HEK293 (cell line): Measurements from ENCODE around the gene DIP2B.

Source experiments
- EGR2 ChIP-seq: fragments of 450-650 bp; formaldehyde crosslinking; IDR thresholded peaks from 2 replicates; pipeline ENCODE4 v1.5.1; 2016; ENCODE audit warnings: low read depth, missing biosample characterization, missing genetic modification characterization
- GLI2 ChIP-seq: fragments of 450-650 bp; formaldehyde crosslinking; IDR thresholded peaks from 2 replicates; pipeline ENCODE4; 2017; ENCODE audit warnings: missing biosample characterization, missing genetic modification characterization, low read depth, borderline replicate concordance
- GLI4 ChIP-seq: fragments of 450-650 bp; formaldehyde crosslinking; IDR thresholded peaks from 2 replicates; pipeline ENCODE4 v1.5.1; 2016; ENCODE audit warnings: missing biosample characterization, missing genetic modification characterization
- KLF8 ChIP-seq: fragments of 450-650 bp; formaldehyde crosslinking; IDR thresholded peaks from 2 replicates; pipeline ENCODE4 v1.5.1; 2016; ENCODE audit warnings: missing biosample characterization, missing genetic modification characterization
- SETDB1 ChIP-seq: IDR thresholded peaks from one replicate; pipeline ENCODE4 v1.6.1; 2017; ENCODE audit warnings: mild to moderate bottlenecking, low read length, moderate library complexity, mixed read lengths; ENCODE audit not compliant: insufficient read length
- ZBTB48 ChIP-seq: fragments of 450-650 bp; formaldehyde crosslinking; IDR thresholded peaks from 2 replicates; pipeline ENCODE4 v1.5.1; 2016; ENCODE audit warnings: missing biosample characterization, missing genetic modification characterization
- ZIC2 ChIP-seq: fragments of 450-650 bp; formaldehyde crosslinking; IDR thresholded peaks from 2 replicates; pipeline ENCODE4 v1.5.1; 2016; ENCODE audit warnings: missing biosample characterization, missing genetic modification characterization
- ZNF211 ChIP-seq: fragments of 450-650 bp; formaldehyde crosslinking; IDR thresholded peaks from 2 replicates; pipeline ENCODE4 v1.5.1; 2016; ENCODE audit warnings: low read depth, missing biosample characterization, missing genetic modification characterization
- ZNF433 ChIP-seq: fragments of 450-650 bp; formaldehyde crosslinking; IDR thresholded peaks from 2 replicates; pipeline ENCODE4 v1.5.1; 2016; ENCODE audit warnings: missing biosample characterization, missing genetic modification characterization, low read depth
- ZNF514 ChIP-seq: fragments of 450-650 bp; formaldehyde crosslinking; IDR thresholded peaks from 2 replicates; pipeline ENCODE4 v1.5.1; 2016; ENCODE audit warnings: missing biosample characterization, missing genetic modification characterization
- ZNF560 ChIP-seq: fragments of 450-650 bp; formaldehyde crosslinking; IDR thresholded peaks from 2 replicates; pipeline ENCODE4 v1.5.1; 2017; ENCODE audit warnings: missing biosample characterization, missing genetic modification characterization, borderline replicate concordance
- ZNF610 ChIP-seq: fragments of 450-650 bp; formaldehyde crosslinking; IDR thresholded peaks from 2 replicates; pipeline ENCODE4 v1.5.1; 2016; ENCODE audit warnings: missing biosample characterization, missing genetic modification characterization, borderline replicate concordance
- ZNF837 ChIP-seq: fragments of 450-650 bp; formaldehyde crosslinking; IDR thresholded peaks from 2 replicates; pipeline ENCODE4 v1.5.1; 2016; ENCODE audit warnings: missing biosample characterization, missing genetic modification characterization
- ZSCAN23 ChIP-seq: fragments of 450-650 bp; formaldehyde crosslinking; IDR thresholded peaks from 2 replicates; pipeline ENCODE4 v1.5.1; 2016; ENCODE audit warnings: missing biosample characterization, missing genetic modification characterization
- TF ChIP-seq, protein P1 (sequence below): fragments of 450-650 bp; formaldehyde crosslinking; IDR thresholded peaks from 2 replicates; pipeline ENCODE4 v1.5.1; 2016; ENCODE audit warnings: missing biosample characterization, missing genetic modification characterization
- TF ChIP-seq, protein P2 (sequence below): fragments of 450-650 bp; IDR thresholded peaks from 2 replicates; pipeline ENCODE4 v1.5.1; 2018; ENCODE audit warnings: missing biosample characterization, missing genetic modification characterization
- TF ChIP-seq, protein P3 (sequence below): fragments of 450-650 bp; formaldehyde crosslinking; conservative IDR thresholded peaks from 2 replicates; pipeline ENCODE4 v1.5.1; 2016; ENCODE audit warnings: low read depth, missing biosample characterization, missing genetic modification characterization

The DIP2B gene

DNA sequence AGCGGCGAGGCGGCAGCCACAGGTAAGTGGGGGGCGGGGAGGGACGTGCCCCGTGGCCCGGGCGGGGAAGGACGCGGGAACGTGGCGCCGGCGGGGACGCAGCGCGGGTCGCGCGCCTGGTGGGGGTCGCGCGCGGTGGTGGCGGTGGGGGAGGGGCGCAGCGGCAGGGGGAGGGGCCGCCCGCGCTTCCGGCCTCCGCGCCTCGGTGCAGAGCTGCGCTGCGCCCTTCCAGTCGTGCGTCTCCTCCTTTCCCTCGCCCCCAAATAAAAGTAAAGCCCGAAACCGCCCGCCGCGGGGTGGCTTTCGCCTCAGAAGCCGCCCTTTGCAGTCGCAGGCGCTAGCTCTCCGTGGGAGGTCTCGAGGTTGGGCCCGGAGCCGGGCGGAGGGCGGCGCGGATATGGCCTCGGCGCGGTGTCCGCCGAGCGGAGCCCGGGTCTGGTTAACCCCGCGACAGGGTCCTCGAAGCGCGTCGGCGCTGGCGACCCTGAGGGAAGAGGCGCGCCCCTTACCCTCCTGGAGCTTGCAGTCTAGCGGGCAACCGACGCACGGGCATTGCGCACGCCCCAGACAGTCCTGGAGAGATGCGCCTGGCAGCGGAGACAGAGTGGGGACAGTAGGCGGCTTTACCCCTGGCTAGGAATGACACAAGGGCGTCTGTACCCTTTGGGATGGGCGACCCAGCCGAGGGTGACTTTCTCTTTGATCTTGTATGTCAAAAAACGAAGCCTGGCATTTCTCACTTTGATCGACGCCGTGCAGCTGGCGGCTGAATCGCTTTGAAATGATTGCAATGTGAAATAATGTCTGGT is 259.7 kb downstream of the DIP2B start (continued):
- TF ChIP-seq, protein P1, sequence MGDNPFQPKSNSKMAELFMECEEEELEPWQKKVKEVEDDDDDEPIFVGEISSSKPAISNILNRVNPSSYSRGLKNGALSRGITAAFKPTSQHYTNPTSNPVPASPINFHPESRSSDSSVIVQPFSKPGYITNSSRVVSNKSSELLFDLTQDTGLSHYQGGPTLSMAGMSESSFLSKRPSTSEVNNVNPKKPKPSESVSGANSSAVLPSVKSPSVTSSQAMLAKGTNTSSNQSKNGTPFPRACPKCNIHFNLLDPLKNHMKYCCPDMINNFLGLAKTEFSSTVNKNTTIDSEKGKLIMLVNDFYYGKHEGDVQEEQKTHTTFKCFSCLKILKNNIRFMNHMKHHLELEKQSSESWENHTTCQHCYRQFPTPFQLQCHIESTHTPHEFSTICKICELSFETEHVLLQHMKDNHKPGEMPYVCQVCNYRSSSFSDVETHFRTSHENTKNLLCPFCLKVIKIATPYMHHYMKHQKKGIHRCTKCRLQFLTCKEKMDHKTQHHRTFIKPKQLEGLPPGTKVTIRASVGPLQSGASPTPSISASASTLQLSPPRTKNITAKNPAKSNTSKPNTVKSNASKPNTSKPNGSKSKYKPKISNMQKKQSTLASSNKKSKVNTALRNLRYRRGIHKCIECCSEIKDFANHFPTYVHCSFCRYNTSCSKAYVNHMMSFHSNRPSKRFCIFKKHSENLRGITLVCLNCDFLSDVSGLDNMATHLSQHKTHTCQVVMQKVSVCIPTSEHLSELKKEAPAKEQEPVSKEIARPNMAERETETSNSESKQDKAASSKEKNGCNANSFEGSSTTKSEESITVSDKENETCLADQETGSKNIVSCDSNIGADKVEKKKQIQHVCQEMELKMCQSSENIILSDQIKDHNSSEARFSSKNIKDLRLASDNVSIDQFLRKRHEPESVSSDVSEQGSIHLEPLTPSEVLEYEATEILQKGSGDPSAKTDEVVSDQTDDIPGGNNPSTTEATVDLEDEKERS = no peak
- no peak for TF ChIP-seq GLI2 (tag by site-specific recombination)
- TF ChIP-seq EGR2 (tag by site-specific recombination) = 0 out of 2 replicates have a peak, but pooled peaks have one; percentile 27
- TF ChIP-seq KLF8 (tag by site-specific recombination) = peak; percentile 65
- no peak for TF ChIP-seq ZNF837 (tag by site-specific recombination)
- no peak for TF ChIP-seq ZNF211 (tag by site-specific recombination)
- no peak for TF ChIP-seq GLI4 (tag by site-specific recombination)
- no peak for TF ChIP-seq ZNF610 (tag by site-specific recombination)
- no peak for TF ChIP-seq ZNF560
- TF ChIP-seq ZSCAN23 = no peak
- no peak for TF ChIP-seq ZNF514 (tag by site-specific recombination)
- TF ChIP-seq, protein P2, sequence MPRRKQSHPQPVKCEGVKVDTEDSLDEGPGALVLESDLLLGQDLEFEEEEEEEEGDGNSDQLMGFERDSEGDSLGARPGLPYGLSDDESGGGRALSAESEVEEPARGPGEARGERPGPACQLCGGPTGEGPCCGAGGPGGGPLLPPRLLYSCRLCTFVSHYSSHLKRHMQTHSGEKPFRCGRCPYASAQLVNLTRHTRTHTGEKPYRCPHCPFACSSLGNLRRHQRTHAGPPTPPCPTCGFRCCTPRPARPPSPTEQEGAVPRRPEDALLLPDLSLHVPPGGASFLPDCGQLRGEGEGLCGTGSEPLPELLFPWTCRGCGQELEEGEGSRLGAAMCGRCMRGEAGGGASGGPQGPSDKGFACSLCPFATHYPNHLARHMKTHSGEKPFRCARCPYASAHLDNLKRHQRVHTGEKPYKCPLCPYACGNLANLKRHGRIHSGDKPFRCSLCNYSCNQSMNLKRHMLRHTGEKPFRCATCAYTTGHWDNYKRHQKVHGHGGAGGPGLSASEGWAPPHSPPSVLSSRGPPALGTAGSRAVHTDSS (tag by site-specific recombination) = no peak
- TF ChIP-seq ZIC2 (tag by site-specific recombination) = peak; percentile 32; the same call in 1 of the 2 replicates
- TF ChIP-seq, protein P3, sequence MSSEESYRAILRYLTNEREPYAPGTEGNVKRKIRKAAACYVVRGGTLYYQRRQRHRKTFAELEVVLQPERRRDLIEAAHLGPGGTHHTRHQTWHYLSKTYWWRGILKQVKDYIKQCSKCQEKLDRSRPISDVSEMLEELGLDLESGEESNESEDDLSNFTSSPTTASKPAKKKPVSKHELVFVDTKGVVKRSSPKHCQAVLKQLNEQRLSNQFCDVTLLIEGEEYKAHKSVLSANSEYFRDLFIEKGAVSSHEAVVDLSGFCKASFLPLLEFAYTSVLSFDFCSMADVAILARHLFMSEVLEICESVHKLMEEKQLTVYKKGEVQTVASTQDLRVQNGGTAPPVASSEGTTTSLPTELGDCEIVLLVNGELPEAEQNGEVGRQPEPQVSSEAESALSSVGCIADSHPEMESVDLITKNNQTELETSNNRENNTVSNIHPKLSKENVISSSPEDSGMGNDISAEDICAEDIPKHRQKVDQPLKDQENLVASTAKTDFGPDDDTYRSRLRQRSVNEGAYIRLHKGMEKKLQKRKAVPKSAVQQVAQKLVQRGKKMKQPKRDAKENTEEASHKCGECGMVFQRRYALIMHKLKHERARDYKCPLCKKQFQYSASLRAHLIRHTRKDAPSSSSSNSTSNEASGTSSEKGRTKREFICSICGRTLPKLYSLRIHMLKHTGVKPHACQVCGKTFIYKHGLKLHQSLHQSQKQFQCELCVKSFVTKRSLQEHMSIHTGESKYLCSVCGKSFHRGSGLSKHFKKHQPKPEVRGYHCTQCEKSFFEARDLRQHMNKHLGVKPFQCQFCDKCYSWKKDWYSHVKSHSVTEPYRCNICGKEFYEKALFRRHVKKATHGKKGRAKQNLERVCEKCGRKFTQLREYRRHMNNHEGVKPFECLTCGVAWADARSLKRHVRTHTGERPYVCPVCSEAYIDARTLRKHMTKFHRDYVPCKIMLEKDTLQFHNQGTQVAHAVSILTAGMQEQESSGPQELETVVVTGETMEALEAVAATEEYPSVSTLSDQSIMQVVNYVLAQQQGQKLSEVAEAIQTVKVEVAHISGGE (tag by site-specific recombination) = peak; percentile 70
- TF ChIP-seq SETDB1 = no peak
- TF ChIP-seq ZNF433 (tag by site-specific recombination) = no peak
- no peak; the same call in 1 of the 2 replicates for TF ChIP-seq ZBTB48 (tag by site-specific recombination)
